ENCODE data around the gene SREK1.

Gene SREK1

GRCh38 chr5:66149950-66150349 lies 5.8 kb downstream of the SREK1 start:
- Histone ChIP-seq H3K9me3 (replicated peaks; ENCODE audit: insufficient read depth, low read length) (no peaks in the 10 kb centered on the region), H3F3A (ENCODE audit: insufficient read depth, low read length) (peaks cover 5% of the 10 kb centered on the region; the same call in 1 of the 2 replicates), H3K27me3 (replicated peaks; ENCODE audit: insufficient read depth, low read length) (no peaks in the 10 kb centered on the region), H3K4me3 (ENCODE audit: low read length) (no peak overlapping the region), H3K4me1 (ENCODE audit: low read length) (peaks cover 15% of the 10 kb centered on the region; the same call in 1 of the 2 replicates), H3K4me2 (ENCODE audit: low read depth, low read length) (no peak overlapping the region), H3K79me2 (ENCODE audit: low read length) (peaks cover 100% of the 10 kb centered on the region), H4K20me1 (ENCODE audit: insufficient read depth, low read length) (peaks cover 21% of the 10 kb centered on the region; the same call in 1 of the 2 replicates), H3K9me2 (replicated peaks; ENCODE audit: insufficient read depth, low read length) (no peaks in the 10 kb centered on the region), H2AFZ (ENCODE audit: low read length) (no peak overlapping the region), H3K27ac (ENCODE audit: low read length) (no peak overlapping the region), H3K9ac (ENCODE audit: low read length) (no peak overlapping the region), H3K36me3 (replicated peaks; ENCODE audit: insufficient read depth, low read length) (no peaks in the 10 kb centered on the region; the same call in 1 of the 2 replicates)
- TF ChIP-seq EZH2phosphoT487 (IDR thresholded peaks at IDR 0.05; ENCODE audit: low read length) (no peak), EZH2 (optimal IDR thresholded peaks at IDR 0.05; ENCODE audit: low read depth, low read length) (no peak), CTCF (IDR thresholded peaks at IDR 0.05; ENCODE audit: low read length) (no peak)
- DNase-seq: no peak

GRCh38 chr5:66151030-66151429 lies 6.9 kb downstream of the SREK1 start:
- Histone ChIP-seq H3F3A (ENCODE audit: insufficient read depth, low read length) (no peaks in the 10 kb centered on the region), H3K4me2 (ENCODE audit: low read depth, low read length) (no peak overlapping the region), H3K4me3 (ENCODE audit: low read length) (no peak overlapping the region), H3K27me3 (replicated peaks; ENCODE audit: insufficient read depth, low read length) (no peaks in the 10 kb centered on the region), H4K20me1 (ENCODE audit: insufficient read depth, low read length) (peaks cover 21% of the 10 kb centered on the region; the same call in 1 of the 2 replicates), H3K4me1 (ENCODE audit: low read length) (peaks cover 11% of the 10 kb centered on the region; the same call in 1 of the 2 replicates), H3K36me3 (replicated peaks; ENCODE audit: insufficient read depth, low read length) (peaks cover 4% of the 10 kb centered on the region; the same call in 1 of the 2 replicates), H3K79me2 (ENCODE audit: low read length) (peaks cover 100% of the 10 kb centered on the region), H3K9me3 (replicated peaks; ENCODE audit: insufficient read depth, low read length) (no peaks in the 10 kb centered on the region), H3K27ac (ENCODE audit: low read length) (no peak overlapping the region), H2AFZ (ENCODE audit: low read length) (no peak overlapping the region), H3K9me2 (replicated peaks; ENCODE audit: insufficient read depth, low read length) (no peaks in the 10 kb centered on the region), H3K9ac (ENCODE audit: low read length) (no peak overlapping the region)
- no peak for TF ChIP-seq EZH2 (optimal IDR thresholded peaks at IDR 0.05; ENCODE audit: low read depth, low read length)
- no peak for TF ChIP-seq EZH2phosphoT487 (IDR thresholded peaks at IDR 0.05; ENCODE audit: low read length)
- TF ChIP-seq CTCF (IDR thresholded peaks at IDR 0.05; ENCODE audit: low read length): no peak
- no peak for DNase-seq

DNA sequence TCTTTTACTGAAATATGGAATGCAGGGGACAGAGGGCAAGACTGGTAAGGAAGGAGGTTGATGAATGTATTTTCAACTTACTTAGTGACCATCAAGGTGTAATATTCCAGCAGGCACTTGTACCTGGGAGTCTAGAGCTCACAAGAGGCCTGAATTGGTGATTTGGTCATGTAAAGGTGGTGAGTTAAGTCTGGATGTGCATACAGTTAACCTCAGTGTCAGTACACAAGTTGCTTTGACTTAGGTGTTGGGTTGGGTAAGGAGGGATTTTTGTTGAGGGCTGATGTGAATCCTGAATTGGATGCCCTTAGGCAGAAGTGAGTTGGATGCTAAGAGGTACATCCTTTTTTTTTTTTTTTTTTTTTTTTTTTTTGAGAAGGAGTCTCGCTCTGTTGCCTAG lies 7.4 kb downstream of the SREK1 start:
- H3K36me3 ChIP-seq (replicated peaks; ENCODE audit: insufficient read depth, low read length): peaks cover 4% of the 10 kb centered on the region; the same call in 1 of the 2 replicates
- H3K9me3 ChIP-seq (replicated peaks; ENCODE audit: insufficient read depth, low read length): no peaks in the 10 kb centered on the region
- H2AFZ ChIP-seq (ENCODE audit: low read length): no peak overlapping the region

More for the DNA sequence above, 7.4 kb downstream of the SREK1 start:
- Histone ChIP-seq H3K4me2 (ENCODE audit: low read depth, low read length) (no peak overlapping the region), H3K27me3 (replicated peaks; ENCODE audit: insufficient read depth, low read length) (no peaks in the 10 kb centered on the region), H3K9me2 (replicated peaks; ENCODE audit: insufficient read depth, low read length) (no peaks in the 10 kb centered on the region), H3F3A (ENCODE audit: insufficient read depth, low read length) (no peaks in the 10 kb centered on the region), H3K9ac (ENCODE audit: low read length) (no peak overlapping the region), H3K79me2 (ENCODE audit: low read length) (peaks cover 100% of the 10 kb centered on the region), H3K4me3 (ENCODE audit: low read length) (no peak overlapping the region), H4K20me1 (ENCODE audit: insufficient read depth, low read length) (peaks cover 21% of the 10 kb centered on the region; the same call in 1 of the 2 replicates), H3K4me1 (ENCODE audit: low read length) (peaks cover 6% of the 10 kb centered on the region; the same call in 1 of the 2 replicates), H3K27ac (ENCODE audit: low read length) (no peak overlapping the region)
- DNase-seq: no peak
- TF ChIP-seq EZH2phosphoT487 (IDR thresholded peaks at IDR 0.05; ENCODE audit: low read length) (no peak), CTCF (IDR thresholded peaks at IDR 0.05; ENCODE audit: low read length) (no peak), EZH2 (optimal IDR thresholded peaks at IDR 0.05; ENCODE audit: low read depth, low read length) (no peak)
